H9 (cell line): ENCODE measurements around the gene TLK2. TPM values are rescaled to one million over a fixed set of nuclear protein-coding genes. Genes with fewer than 3 reads are reported as not detected.

Experiments
- DNase-seq: peaks from one replicate; pipeline ENCODE4 v3.0.0-alpha.2; 2017
- H2AFZ ChIP-seq: one replicate; pipeline ENCODE4 v1.6.1; 2013; ENCODE audit warnings: mild to moderate bottlenecking, low read length, control low read depth, moderate library complexity
- H2AK5ac ChIP-seq: 2 replicates; pipeline ENCODE4 v1.6.1; 2013; ENCODE audit warnings: low read length, control low read depth, mixed read lengths; ENCODE audit not compliant: insufficient read length
- H2BK120ac ChIP-seq: one replicate; pipeline ENCODE4 v1.6.1; 2013; ENCODE audit warnings: low read depth, mild to moderate bottlenecking, low read length, control low read depth, inconsistent platforms; ENCODE audit not compliant: poor library complexity, severe bottlenecking
- H2BK12ac ChIP-seq: 2 replicates; pipeline ENCODE4 v1.6.1; 2013; ENCODE audit warnings: low read length, control low read depth, mixed read lengths, low read depth; ENCODE audit not compliant: insufficient read length
- H2BK15ac ChIP-seq: 2 replicates; pipeline ENCODE4 v1.6.1; 2013; ENCODE audit warnings: low read depth, low read length, control low read depth
- H2BK20ac ChIP-seq: one replicate; pipeline ENCODE4 v1.6.1; 2013; ENCODE audit warnings: low read depth, mild to moderate bottlenecking, low read length, control low read depth, inconsistent platforms; ENCODE audit not compliant: poor library complexity, severe bottlenecking
- H2BK5ac ChIP-seq: 2 replicates; pipeline ENCODE4 v1.6.1; 2013; ENCODE audit warnings: low read length, control low read depth, mixed read lengths; ENCODE audit not compliant: insufficient read length
- H3K14ac ChIP-seq: 2 replicates; pipeline ENCODE4 v1.6.1; 2013; ENCODE audit warnings: low read length, control low read depth; ENCODE audit not compliant: insufficient read depth
- H3K18ac ChIP-seq: 2 replicates; pipeline ENCODE4 v1.6.1; 2013; ENCODE audit warnings: low read depth, mild to moderate bottlenecking, mixed read lengths, low read length, control low read depth; ENCODE audit not compliant: insufficient read length
- H3K23ac ChIP-seq: 2 replicates; pipeline ENCODE4 v1.6.1; 2013; ENCODE audit warnings: low read length, control low read depth, mixed read lengths, low read depth; ENCODE audit not compliant: insufficient read length
- H3K23me2 ChIP-seq: 2 replicates; pipeline ENCODE4 v1.6.1; 2013; ENCODE audit warnings: low read depth, mild to moderate bottlenecking, mixed read lengths, low read length, control low read depth; ENCODE audit not compliant: insufficient read length, poor library complexity, severe bottlenecking
- H3K27ac ChIP-seq: 2 replicates; pipeline ENCODE4 v1.5.1; 2013; ENCODE audit warnings: low read length, control low read depth, mixed read lengths, low read depth; ENCODE audit not compliant: insufficient read length
- H3K27me3 ChIP-seq: 2 replicates; pipeline ENCODE4 v1.6.1; 2013; ENCODE audit warnings: low read length, control low read depth, inconsistent platforms; ENCODE audit not compliant: insufficient read depth
- H3K4ac ChIP-seq: 2 replicates; pipeline ENCODE4 v1.6.1; 2013; ENCODE audit warnings: low read depth, mild to moderate bottlenecking, control low read depth, inconsistent platforms, low read length, moderate library complexity
- H3K4me1 ChIP-seq: 2 replicates; pipeline ENCODE4 v1.6.1; 2013; ENCODE audit warnings: low read length, control low read depth, inconsistent platforms; ENCODE audit not compliant: insufficient read depth
- H3K4me2 ChIP-seq: 2 replicates; pipeline ENCODE4 v1.6.1; 2013; ENCODE audit warnings: low read length, control low read depth, mixed read lengths; ENCODE audit not compliant: insufficient read length, insufficient read depth
- H3K56ac ChIP-seq: 2 replicates; pipeline ENCODE4 v1.6.1; 2013; ENCODE audit warnings: low read depth, mild to moderate bottlenecking, mixed read lengths, low read length, control low read depth; ENCODE audit not compliant: insufficient read length
- H3K79me1 ChIP-seq: 2 replicates; pipeline ENCODE4 v1.6.1; 2013; ENCODE audit warnings: low read depth, mild to moderate bottlenecking, moderate library complexity, low read length, control low read depth, inconsistent platforms; ENCODE audit not compliant: insufficient read depth, poor library complexity, severe bottlenecking
- H3K79me2 ChIP-seq: 2 replicates; pipeline ENCODE4 v1.6.1; 2013; ENCODE audit warnings: low read length, control low read depth, inconsistent platforms; ENCODE audit not compliant: insufficient read depth
- H3K9ac ChIP-seq: 2 replicates; pipeline ENCODE4 v1.6.1; 2013; ENCODE audit warnings: low read length, control low read depth, mixed read lengths; ENCODE audit not compliant: insufficient read length; ENCODE audit errors: extremely low read depth
- H3K9me3 ChIP-seq: one replicate; pipeline ENCODE4 v1.6.1; 2013; ENCODE audit warnings: low read depth, low read length, inconsistent platforms; ENCODE audit not compliant: control insufficient read depth
- H3T11ph ChIP-seq: one replicate; pipeline ENCODE4 v1.6.1; 2013; ENCODE audit warnings: mild to moderate bottlenecking, low read length, control low read depth, inconsistent platforms
- H4K20me1 ChIP-seq: one replicate; pipeline ENCODE4 v1.6.1; 2013; ENCODE audit not compliant: control insufficient read depth, insufficient read length, insufficient read depth
- H4K5ac ChIP-seq: 2 replicates; pipeline ENCODE4 v1.6.1; 2013; ENCODE audit warnings: low read depth, mild to moderate bottlenecking, mixed read lengths, low read length, control low read depth; ENCODE audit not compliant: insufficient read length
- H4K8ac ChIP-seq: replicated peaks from 2 replicates; pipeline ENCODE4 v1.6.1; 2013; ENCODE audit warnings: low read length, control low read depth, mixed read lengths, low read depth; ENCODE audit not compliant: insufficient read length
- H4K91ac ChIP-seq: 2 replicates; pipeline ENCODE4 v1.6.1; 2013; ENCODE audit warnings: low read depth, mild to moderate bottlenecking, moderate library complexity, mixed read lengths, low read length, control low read depth; ENCODE audit not compliant: insufficient read length
- H3K27ac Mint-ChIP-seq, 3 experiments: 2 replicates in 2 of 3; 3 replicates in 1 of 3; pipeline ENCODE4 v1.8.0; 2020 to 2021; ENCODE audit warnings: mixed read lengths in 3 of 3, mild to moderate bottlenecking in 1 of 3, moderate library complexity in 1 of 3
- H3K27me3 Mint-ChIP-seq: 2 replicates; pipeline ENCODE4 v1.8.0; 2021; ENCODE audit warnings: low read depth, mild to moderate bottlenecking, moderate library complexity, mixed read lengths
- H3K36me3 Mint-ChIP-seq, 3 experiments: 2 replicates in 2 of 3; 3 replicates in 1 of 3; pipeline ENCODE4 v1.8.0; 2020 to 2021; ENCODE audit warnings: low read depth in 3 of 3, mixed read lengths in 3 of 3; ENCODE audit not compliant: insufficient read depth in 1 of 3
- H3K4me1 Mint-ChIP-seq, 2 experiments: 2 replicates each; pipeline ENCODE4 v1.8.0; 2020; ENCODE audit warnings: mixed read lengths in 2 of 2
- H3K4me3 Mint-ChIP-seq, 2 experiments: 2 replicates in 1 of 2; 3 replicates in 1 of 2; pipeline ENCODE4 v1.8.0; 2020 to 2021; ENCODE audit warnings: mild to moderate bottlenecking in 2 of 2, mixed read lengths in 2 of 2, moderate library complexity in 1 of 2
- H3K9me3 Mint-ChIP-seq, 2 experiments: 2 replicates in 1 of 2; 3 replicates in 1 of 2; pipeline ENCODE4 v1.8.0; 2020; ENCODE audit warnings: mild to moderate bottlenecking in 2 of 2, mixed read lengths in 2 of 2, moderate library complexity in 1 of 2
- CTCF ChIP-seq: fragments of 200-600 bp; sonication (generic); conservative IDR thresholded peaks from 3 replicates; pipeline ENCODE4 v1.8.0; 2021; ENCODE audit warnings: antibody characterized with exemption, mild to moderate bottlenecking
- WGBS: extraction: QIAGEN DNeasy Blood & Tissue Kit; methylation state at CpG from one replicate; pipeline ENCODE4 v1.1.7; 2013; ENCODE audit warnings: missing lambda C conversion rate, low lambda C conversion rate, mixed read lengths; ENCODE audit not compliant: insufficient read length; ENCODE audit errors: extremely low coverage; 5-methylcytosine and 5-hydroxymethylcytosine counted together
- total RNA-seq: library from RNA; stranded (reverse); gene quantifications from 2 replicates; pipeline ENCODE4 v1.2.1, GENCODE V29; 2021

Gene TLK2
- total RNA-seq, 1 experiment from 2014 or later, result 63.7 TPM

- Histone ChIP-seq H4K20me1 (no peaks in the 10 kb centered on the region), H3K79me2 (no peaks in the 10 kb centered on the region), H2AFZ (no peak overlapping the region), H4K5ac (no peak overlapping the region), H2AK5ac (no peak overlapping the region), H3K4ac (no peak overlapping the region), H3K9me3 (no peaks in the 10 kb centered on the region), H3K23me2 (no peaks in the 10 kb centered on the region), H3K4me2 (no peak overlapping the region), H2BK20ac (no peak overlapping the region), H3K56ac (no peak overlapping the region), H2BK15ac (no peak overlapping the region), H4K91ac (no peak overlapping the region), H2BK12ac (no peak overlapping the region), H3K4me1 (no peaks in the 10 kb centered on the region; the same call in 1 of the 2 replicates), H3K27me3 (no peaks in the 10 kb centered on the region), H3K9ac (no peak overlapping the region), H2BK120ac (no peak overlapping the region), H3K18ac (no peak overlapping the region), H3K23ac (no peak overlapping the region), H4K8ac (no peak overlapping the region), H3K14ac (no peak overlapping the region), H3T11ph (no peak overlapping the region), H3K27ac (no peak overlapping the region), H2BK5ac (no peak overlapping the region), H3K79me1 (no peaks in the 10 kb centered on the region)
- H3K27ac Mint-ChIP-seq, result no peak overlapping the region
- WGBS, result no CpG with 5 or more reads among the region's 2 CpGs
- H3K9me3 Mint-ChIP-seq, result no peaks in the 10 kb centered on the region
- no peak for DNase-seq
- peaks cover 11 to 69% (median 65%) of the 10 kb centered on the region in 3 experiments; a peak in 6 of 7 replicates for H3K36me3 Mint-ChIP-seq
- no peaks in the 10 kb centered on the region for H3K27me3 Mint-ChIP-seq
- TF ChIP-seq CTCF, result no peak
- H3K4me1 Mint-ChIP-seq, result no peaks in the 10 kb centered on the region
- no peak overlapping the region for H3K4me3 Mint-ChIP-seq
These were observed 100.3 kb downstream of the TLK2 start for GRCh38 chr17:62578757-62579487.
